H1 (cell line): ENCODE measurements around the gene EPS8. TPM values are rescaled to one million over a fixed set of nuclear protein-coding genes. Genes with fewer than 3 reads are reported as not detected.

Source experiments
- CTCF ChIA-PET: fragments of 300-600 bp; sonication (Branson Sonifier 250); formaldehyde crosslinking; loops from one replicate; lab custom pipeline; 2021; ENCODE audit not compliant: partially characterized antibody; lab: Charles Lee
- POLR2A ChIA-PET: fragments of 300-600 bp; sonication (Branson Sonifier 250); formaldehyde crosslinking; loops from one replicate; lab custom pipeline; 2021; ENCODE audit warnings: inconsistent platforms; ENCODE audit not compliant: partially characterized antibody; lab: Charles Lee
- DNase-seq, 2 experiments: peaks; one replicate each; pipeline versions ENCODE4 v3.0.0 to v3.0.0-alpha.2; 2010 to 2022; ENCODE audit warnings: low spot score in 2 of 2, low read depth in 1 of 2, mixed read lengths in 1 of 2
- FAIRE-seq: peaks from 2 replicates; lab custom pipeline; 2011; peaks lifted over from hg19 to GRCh38; lab: Jason Lieb, UNC
- H2AFZ ChIP-seq: 2 replicates; pipeline ENCODE4 v1.8.1; 2012; ENCODE audit warnings: low read length, inconsistent platforms
- H2AK5ac ChIP-seq: 2 replicates; pipeline ENCODE4 v1.6.1; 2013; ENCODE audit warnings: low read depth, low read length
- H2BK120ac ChIP-seq: replicated peaks from 2 replicates; pipeline ENCODE3; 2013; ENCODE audit warnings: low read depth, low read length, inconsistent platforms
- H2BK12ac ChIP-seq: 2 replicates; pipeline ENCODE4 v1.6.1; 2013; ENCODE audit warnings: low read depth, low read length
- H2BK15ac ChIP-seq: 2 replicates; pipeline ENCODE4 v1.6.1; 2013; ENCODE audit warnings: low read length
- H2BK20ac ChIP-seq: 2 replicates; pipeline ENCODE4 v1.6.1; 2013; ENCODE audit warnings: low read length
- H2BK5ac ChIP-seq: 2 replicates; pipeline ENCODE4 v1.6.1; 2013; ENCODE audit warnings: low read depth, low read length
- H3K14ac ChIP-seq: 2 replicates; pipeline ENCODE4 v1.6.1; 2013; ENCODE audit warnings: inconsistent platforms; ENCODE audit not compliant: insufficient read length
- H3K18ac ChIP-seq: 2 replicates; pipeline ENCODE4 v1.6.1; 2013; ENCODE audit warnings: low read length; ENCODE audit errors: extremely low read depth
- H3K23ac ChIP-seq: 2 replicates; pipeline ENCODE4 v1.6.1; 2013; ENCODE audit warnings: inconsistent platforms; ENCODE audit not compliant: insufficient read length
- H3K23me2 ChIP-seq: 2 replicates; pipeline ENCODE4 v1.6.1; 2013; ENCODE audit warnings: low read depth, low read length
- H3K27ac ChIP-seq: 2 replicates; pipeline ENCODE4 v1.6.1; 2011; ENCODE audit warnings: low read depth, low read length, inconsistent platforms
- H3K27me3 ChIP-seq, 4 experiments: replicated peaks in 1 of 4; 1 replicate in 1 of 4; 2 replicates in 3 of 4; pipeline versions ENCODE4 v1.6.1 to v1.8.1; 2011 to 2013; ENCODE audit warnings: low read length in 3 of 4, mild to moderate bottlenecking in 3 of 4, inconsistent platforms in 2 of 4, mixed read lengths in 2 of 4, moderate library complexity in 1 of 4; ENCODE audit not compliant: control insufficient read depth in 3 of 4, insufficient read depth in 3 of 4; ENCODE audit errors: extremely low read depth in 1 of 4
- H3K36me3 ChIP-seq, 4 experiments: 2 replicates each; pipeline versions ENCODE4 v1.6.1 to v1.8.1; 2011 to 2013; ENCODE audit warnings: mild to moderate bottlenecking in 4 of 4, low read length in 3 of 4, moderate library complexity in 2 of 4, control low read depth in 1 of 4, inconsistent platforms in 1 of 4; ENCODE audit not compliant: insufficient read depth in 4 of 4, control insufficient read depth in 2 of 4
- H3K4ac ChIP-seq: replicated peaks from 2 replicates; pipeline ENCODE3; 2013; ENCODE audit warnings: low read length, low read depth, mixed read lengths, inconsistent platforms; ENCODE audit not compliant: insufficient read length
- H3K4me1 ChIP-seq, 4 experiments: replicated peaks in 1 of 4; 1 replicate in 1 of 4; 2 replicates in 3 of 4; pipeline versions ENCODE4 v1.6.1 to v1.8.1; 2011 to 2013; ENCODE audit warnings: low read length in 3 of 4, inconsistent platforms in 2 of 4, mixed read lengths in 1 of 4; ENCODE audit not compliant: insufficient read depth in 4 of 4, control insufficient read depth in 3 of 4
- H3K4me2 ChIP-seq, 2 experiments: 2 replicates each; pipeline versions ENCODE4 v1.6.1 to v1.8.1; 2011 to 2013; ENCODE audit warnings: low read depth in 2 of 2, low read length in 2 of 2, control low read depth in 1 of 2, inconsistent platforms in 1 of 2, mild to moderate bottlenecking in 1 of 2; ENCODE audit not compliant: insufficient read depth in 1 of 2
- H3K4me3 ChIP-seq, 4 experiments: fragments of 200-600, 300-600 bp in 1 of 4; sonication (generic), shearing (Covaris generic), sonication (Bioruptor Twin) in 1 of 4; 2 replicates each; pipeline versions ENCODE4 v1.5.1 to v1.8.1; 2011 to 2016; ENCODE audit warnings: low read length in 4 of 4, low read depth in 3 of 4, control low read depth in 2 of 4, inconsistent platforms in 2 of 4, mild to moderate bottlenecking in 2 of 4, mixed read lengths in 1 of 4, moderate library complexity in 1 of 4; ENCODE audit not compliant: insufficient read depth in 2 of 4; ENCODE audit errors: extremely low read depth in 1 of 4
- H3K56ac ChIP-seq: replicated peaks from 2 replicates; pipeline ENCODE3; 2013; ENCODE audit warnings: low read depth, mild to moderate bottlenecking, mixed read lengths, low read length, inconsistent platforms; ENCODE audit not compliant: insufficient read length
- H3K79me1 ChIP-seq: 2 replicates; pipeline ENCODE4 v1.6.1; 2013; ENCODE audit warnings: low read depth, low read length, control low read depth
- H3K79me2 ChIP-seq, 2 experiments: 2 replicates each; pipeline versions ENCODE4 v1.6.1 to v1.8.1; 2012 to 2013; ENCODE audit warnings: low read length in 2 of 2, mild to moderate bottlenecking in 2 of 2, inconsistent platforms in 1 of 2; ENCODE audit not compliant: insufficient read depth in 2 of 2, control insufficient read depth in 1 of 2
- H3K9ac ChIP-seq, 4 experiments: replicated peaks in 1 of 4; 1 replicate in 1 of 4; 2 replicates in 3 of 4; pipeline versions ENCODE4 v1.6.1 to v1.8.1; 2011 to 2013; ENCODE audit warnings: low read depth in 3 of 4, low read length in 3 of 4, control low read depth in 2 of 4, mild to moderate bottlenecking in 2 of 4, moderate library complexity in 2 of 4, inconsistent platforms in 1 of 4; ENCODE audit errors: extremely low read depth in 1 of 4
- H3K9me3 ChIP-seq, 2 experiments: 2 replicates each; pipeline versions ENCODE4 v1.6.1 to v1.8.1; 2012 to 2013; ENCODE audit warnings: mild to moderate bottlenecking in 2 of 2, moderate library complexity in 2 of 2, control low read depth in 1 of 2, inconsistent platforms in 1 of 2, low read depth in 1 of 2, low read length in 1 of 2, mixed read lengths in 1 of 2; ENCODE audit not compliant: insufficient read depth in 2 of 2
- H4K20me1 ChIP-seq, 2 experiments: replicated peaks in 1 of 2; 2 replicates each; pipeline versions ENCODE3 to v1.8.1; 2011 to 2013; ENCODE audit warnings: inconsistent platforms in 2 of 2, low read length in 2 of 2, mild to moderate bottlenecking in 1 of 2; ENCODE audit not compliant: insufficient read depth in 2 of 2, control insufficient read depth in 1 of 2
- H4K5ac ChIP-seq: 2 replicates; pipeline ENCODE4 v1.6.1; 2013; ENCODE audit warnings: low read length, low read depth, mixed read lengths, inconsistent platforms; ENCODE audit not compliant: insufficient read length
- H4K8ac ChIP-seq: 2 replicates; pipeline ENCODE4 v1.8.0; 2013; ENCODE audit warnings: mild to moderate bottlenecking, moderate library complexity, low read length, inconsistent platforms; ENCODE audit not compliant: insufficient read depth; ENCODE audit errors: extremely low read depth
- H4K91ac ChIP-seq: replicated peaks from 2 replicates; pipeline ENCODE3; 2013; ENCODE audit warnings: low read length, mixed read lengths, inconsistent platforms; ENCODE audit not compliant: insufficient read length
- E2F6 ChIP-seq: IDR thresholded peaks from 2 replicates; pipeline ENCODE4 v1.6.1; 2012; ENCODE audit warnings: inconsistent platforms
- FOSL1 ChIP-seq: IDR thresholded peaks from 2 replicates; pipeline ENCODE4 v1.6.1; 2011; ENCODE audit warnings: mild to moderate bottlenecking, low read depth, low read length, moderate library complexity; ENCODE audit not compliant: insufficient read depth
- JUN ChIP-seq: IDR thresholded peaks from 2 replicates; pipeline ENCODE4 v1.6.1; 2011; ENCODE audit warnings: low read depth, mild to moderate bottlenecking, improper control_type of control experiment, low read length
- KDM4A ChIP-seq: IDR thresholded peaks from one replicate; pipeline ENCODE4 v1.7.1; 2012; ENCODE audit warnings: low read depth, mild to moderate bottlenecking, moderate library complexity, low read length, inconsistent platforms; ENCODE audit not compliant: severe bottlenecking
- KDM5A ChIP-seq: fragments of 200-600 bp; IDR thresholded peaks from 2 replicates; pipeline ENCODE4 v1.7.1; 2012; ENCODE audit warnings: mild to moderate bottlenecking, low read length, inconsistent platforms, mixed read lengths
- POLR2A ChIP-seq, 2 experiments: IDR thresholded peaks; 1 replicate in 1 of 2; 2 replicates in 1 of 2; pipeline ENCODE4 v1.6.1; 2011; ENCODE audit warnings: low read depth in 2 of 2, low read length in 2 of 2, mild to moderate bottlenecking in 2 of 2; ENCODE audit errors: control extremely low read depth in 1 of 2
- RBBP5 ChIP-seq: IDR thresholded peaks from 2 replicates; pipeline ENCODE4 v1.7.1; 2012; ENCODE audit warnings: low read depth, mild to moderate bottlenecking, inconsistent platforms, low read length, moderate library complexity, borderline replicate concordance
- RNF2 ChIP-seq: fragments of 200-900, 300-1000 bp; sonication (generic); IDR thresholded peaks from 2 replicates; pipeline ENCODE4 v1.7.1; 2016; ENCODE audit warnings: borderline replicate concordance, low read depth, mild to moderate bottlenecking, antibody characterized with exemption, low read length; ENCODE audit not compliant: poor library complexity, severe bottlenecking; ENCODE audit errors: missing control alignments
- SIN3A ChIP-seq, 2 experiments: IDR thresholded peaks in 1 of 2; conservative IDR thresholded peaks in 1 of 2; 2 replicates each; pipeline ENCODE4 v1.6.1; 2011 to 2012; ENCODE audit warnings: low read length in 2 of 2, improper control_type of control experiment in 1 of 2, low read depth in 1 of 2, mild to moderate bottlenecking in 1 of 2
- TAF7 ChIP-seq: optimal IDR thresholded peaks from 2 replicates; pipeline ENCODE3; 2011; ENCODE audit warnings: low read depth, mild to moderate bottlenecking, inconsistent platforms, low read length, moderate library complexity, borderline replicate concordance
- TBP ChIP-seq: IDR thresholded peaks from 2 replicates; pipeline ENCODE4 v1.6.1; 2011; ENCODE audit warnings: low read depth, low read length, improper control_type of control experiment
- TCF12 ChIP-seq: IDR thresholded peaks from 2 replicates; pipeline ENCODE4 v1.6.1; 2011; ENCODE audit warnings: low read depth, mild to moderate bottlenecking, low read length
- WGBS, 2 experiments: shearing (Covaris generic) in 1 of 2; methylation state at CpG; one replicate each; pipeline versions ENCODE4 v1.1.6 to v1.1.7; 2013 to 2015; ENCODE audit warnings: low lambda C conversion rate in 2 of 2, mixed read lengths in 2 of 2, inconsistent platforms in 1 of 2, low coverage in 1 of 2, missing lambda C conversion rate in 1 of 2; ENCODE audit not compliant: insufficient replicate concordance in 2 of 2, insufficient coverage in 1 of 2, insufficient read length in 1 of 2; ENCODE audit errors: extremely low coverage in 1 of 2, missing lambda C conversion rate in 1 of 2; 5-methylcytosine and 5-hydroxymethylcytosine counted together
- polyA plus RNA-seq, 7 experiments: library from polyadenylated mRNA; depleted of rRNA in 3 of 7; stranded (reverse) in 5 of 7; unstranded in 2 of 7; fragments of >200 nt in 5 of 7; fragments of 200-250 nt in 2 of 7; gene quantifications; 1 replicate in 5 of 7; 2 replicates in 1 of 7; 4 replicates in 1 of 7; pipeline versions ENCODE4 v1.2.1 to v1.2.3, GENCODE V29; 2011 to 2013; ENCODE audit warnings: missing spikeins in 2 of 7, mixed read lengths in 2 of 7
- total RNA-seq: library from RNA; stranded (reverse); fragmentation: NEBNext Ultra II Directional; extraction: Animal tissue kit (Norgen Biotek cat#: 25700); gene quantifications from 2 replicates; pipeline ENCODE4 v1.2.1, GENCODE V29; 2021

The EPS8 gene
- total and polyA plus RNA-seq, 2 of the 8 experiments (the other 6 are each of a cell fraction or from before 2014, with no cell fraction given): 3.0 to 4.6 TPM

- WGBS, 2 experiments: 82% methylated on average over 3 of the region's 3 CpGs; no CpG with 5 or more reads in 1 of the 2 experiments
- Histone ChIP-seq H3K27ac (no peak overlapping the region), H2AFZ (no peak overlapping the region), H3K4me1 (no peaks in the 10 kb centered on the region), H3K4me3 (no peak overlapping the region), H3K9me3 (no peaks in the 10 kb centered on the region), H3K79me1 (no peaks in the 10 kb centered on the region), H4K5ac (no peak overlapping the region), H3K79me2 (no peaks in the 10 kb centered on the region), H2AK5ac (no peak overlapping the region), H2BK12ac (no peak overlapping the region), H4K20me1 (no peaks in the 10 kb centered on the region), H3K36me3 (no peaks in the 10 kb centered on the region), H3K18ac (no peak overlapping the region), H3K56ac (no peak overlapping the region), H3K9ac (no peak overlapping the region), H2BK120ac (no peak overlapping the region), H3K4ac (no peak overlapping the region), H3K23me2 (no peaks in the 10 kb centered on the region; the same call in 1 of the 2 replicates), H3K14ac (no peak overlapping the region), H4K91ac (no peak overlapping the region), H3K27me3 (no peaks in the 10 kb centered on the region), H4K8ac (no peak overlapping the region), H2BK15ac (no peak overlapping the region), H3K4me2 (no peak overlapping the region), H2BK5ac (no peak overlapping the region), H3K23ac (no peak overlapping the region), H2BK20ac (no peak overlapping the region)
- ChIA-PET CTCF (interaction anchor here (1.5 kb wide), 1 partner anchor 225 kb away, joined by 4 read pairs; no protein-coding TSS in a partner anchor), POLR2A (no interaction called here)
- no peak for FAIRE-seq
- no peak for DNase-seq
- TF ChIP-seq TCF12: no peak
- no peak for TF ChIP-seq RBBP5
- TF ChIP-seq POLR2A (IDR thresholded peaks at IDR 0.05; ENCODE audit: control extremely low read depth in 1 of 2, low read depth in 2 of 2, low read length in 2 of 2): no peak
- TF ChIP-seq TAF7: no peak
- no peak for TF ChIP-seq KDM5A
- TF ChIP-seq JUN: no peak
- no peak for TF ChIP-seq FOSL1
- TF ChIP-seq SIN3A (conservative IDR thresholded peaks at IDR 0.05 in 1 of 2, IDR thresholded peaks at IDR 0.05 in 1 of 2; ENCODE audit: low read depth in 1 of 2, low read length in 2 of 2): no peak
- no peak for TF ChIP-seq E2F6
- no peak for TF ChIP-seq KDM4A
- no peak for TF ChIP-seq RNF2
- no peak for TF ChIP-seq TBP
Measured at GRCh38 chr12:15629761-15630160, 159.4 kb downstream of the EPS8 start.
